ENCODE measurements around the gene MPL. TPM values are rescaled to one million over a fixed set of nuclear protein-coding genes. Genes with fewer than 3 reads are reported as not detected.

MPL gene
- polyA plus RNA-seq, 1 donor: 0.22 TPM

GRCh38 chr1:43306688-43307457 is 30.7 kb upstream of the MPL start:
- no peak for DNase-seq (ENCODE audit: low read depth)

GRCh38 chr1:43307458-43308158 is 30.0 kb upstream of the MPL start:
- no peak for DNase-seq (ENCODE audit: low read depth)

GRCh38 chr1:43308635-43309404 is 28.8 kb upstream of the MPL start:
- no peak for DNase-seq (ENCODE audit: low read depth)

DNA sequence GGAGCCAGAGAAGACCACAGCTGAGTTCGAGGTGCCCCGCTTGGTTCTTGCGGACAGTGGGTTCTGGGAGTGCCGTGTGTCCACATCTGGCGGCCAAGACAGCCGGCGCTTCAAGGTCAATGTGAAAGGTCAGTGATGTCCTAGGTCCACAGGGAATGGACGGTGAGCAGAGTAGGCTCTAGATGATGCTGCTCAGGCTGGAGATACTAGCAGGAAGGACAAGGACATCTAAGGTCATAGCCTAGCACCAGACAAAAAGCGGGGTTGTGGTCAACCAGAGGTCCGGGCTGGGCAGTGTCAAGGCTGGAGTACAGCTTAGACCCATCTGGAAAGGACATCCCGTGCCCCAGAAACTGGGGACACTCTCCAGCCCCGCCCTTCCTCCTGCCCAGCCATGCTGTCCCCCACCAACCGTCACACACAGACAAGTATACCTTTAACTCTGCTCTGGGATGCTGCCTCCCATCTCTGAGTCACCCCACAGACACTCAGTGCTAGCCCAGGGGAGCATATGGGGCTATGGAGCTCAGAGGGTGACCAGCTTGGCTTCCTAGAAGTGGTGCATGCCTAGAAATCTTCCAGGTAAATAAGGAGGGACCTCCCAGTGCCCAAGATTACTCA is 28.1 kb upstream of the MPL start:
- DNase-seq (ENCODE audit: low read depth): no peak

DNA sequence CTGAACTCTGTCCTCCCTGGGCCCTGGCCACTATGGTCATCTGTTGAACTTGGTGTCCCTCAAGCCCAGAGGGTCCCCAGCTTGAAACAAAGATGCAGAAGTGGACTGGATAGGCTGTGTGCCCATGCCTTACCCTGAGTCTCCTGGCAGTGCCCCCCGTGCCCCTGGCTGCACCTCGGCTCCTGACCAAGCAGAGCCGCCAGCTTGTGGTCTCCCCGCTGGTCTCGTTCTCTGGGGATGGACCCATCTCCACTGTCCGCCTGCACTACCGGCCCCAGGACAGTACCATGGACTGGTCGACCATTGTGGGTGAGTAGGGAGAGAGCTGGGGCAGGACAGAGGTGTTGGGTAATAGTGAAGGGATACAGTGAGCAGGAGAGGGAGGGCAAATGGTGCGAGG is 26.1 kb upstream of the MPL start:
- DNase-seq (ENCODE audit: low read depth): no peak

DNA sequence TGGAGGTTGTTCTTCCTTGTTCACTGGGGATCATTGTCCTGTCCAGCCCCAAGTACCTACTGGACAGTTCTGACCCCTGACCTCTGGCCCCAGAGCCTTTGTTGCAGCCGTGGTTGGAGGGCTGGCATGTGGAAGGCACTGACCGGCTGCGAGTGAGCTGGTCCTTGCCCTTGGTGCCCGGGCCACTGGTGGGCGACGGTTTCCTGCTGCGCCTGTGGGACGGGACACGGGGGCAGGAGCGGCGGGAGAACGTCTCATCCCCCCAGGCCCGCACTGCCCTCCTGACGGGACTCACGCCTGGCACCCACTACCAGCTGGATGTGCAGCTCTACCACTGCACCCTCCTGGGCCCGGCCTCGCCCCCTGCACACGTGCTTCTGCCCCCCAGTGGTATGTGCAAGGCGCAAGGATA is 25.4 kb upstream of the MPL start:
- DNase-seq (ENCODE audit: low read depth): no peak

GRCh38 chr1:43312663-43313515 is 24.7 kb upstream of the MPL start:
- DNase-seq (ENCODE audit: low read depth): no peak

GRCh38 chr1:43313771-43314170 is 23.8 kb upstream of the MPL start:
- no peak for DNase-seq (ENCODE audit: low read depth)

DNA sequence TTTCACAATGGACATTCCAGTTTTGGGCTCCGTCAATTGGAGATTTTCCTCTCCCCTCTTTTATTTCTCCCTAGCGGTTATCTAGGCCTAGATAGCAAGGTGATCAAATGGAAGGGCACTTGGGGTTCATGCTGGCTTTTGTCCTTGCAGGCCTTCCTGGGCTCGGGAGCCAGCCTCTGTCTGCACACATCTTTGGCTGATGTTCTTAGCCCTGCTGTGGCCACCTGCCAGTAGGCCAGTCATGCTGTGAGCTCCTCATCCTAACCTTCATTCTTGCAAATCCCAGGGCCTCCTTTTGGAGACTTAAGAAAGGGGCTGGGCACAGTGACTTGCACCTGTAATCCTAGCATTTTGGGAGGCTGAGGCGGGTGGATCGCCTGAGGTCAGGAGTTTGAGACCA is 23.4 kb upstream of the MPL start:
- DNase-seq (ENCODE audit: low read depth): no peak

DNA sequence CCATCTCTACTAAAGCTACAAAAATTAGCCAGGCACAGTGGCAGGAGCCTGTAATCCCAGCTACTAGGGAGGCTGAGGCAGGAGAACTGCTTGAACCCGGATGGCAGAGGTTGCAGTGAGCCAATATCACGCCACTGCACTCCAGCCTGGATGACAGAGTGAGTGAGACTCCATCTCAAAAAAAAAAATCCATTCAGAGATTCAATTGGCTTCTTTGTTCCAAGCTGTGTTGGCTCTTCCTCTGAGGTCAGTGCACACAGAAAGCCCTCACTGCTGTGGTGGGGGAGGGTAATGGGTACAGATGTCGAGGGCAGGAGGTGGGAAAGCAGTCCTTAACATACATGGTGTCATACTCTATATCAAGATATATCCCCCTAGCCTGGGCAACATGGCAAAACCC is 22.1 kb upstream of the MPL start:
- DNase-seq (ENCODE audit: low read depth): no peak

DNA sequence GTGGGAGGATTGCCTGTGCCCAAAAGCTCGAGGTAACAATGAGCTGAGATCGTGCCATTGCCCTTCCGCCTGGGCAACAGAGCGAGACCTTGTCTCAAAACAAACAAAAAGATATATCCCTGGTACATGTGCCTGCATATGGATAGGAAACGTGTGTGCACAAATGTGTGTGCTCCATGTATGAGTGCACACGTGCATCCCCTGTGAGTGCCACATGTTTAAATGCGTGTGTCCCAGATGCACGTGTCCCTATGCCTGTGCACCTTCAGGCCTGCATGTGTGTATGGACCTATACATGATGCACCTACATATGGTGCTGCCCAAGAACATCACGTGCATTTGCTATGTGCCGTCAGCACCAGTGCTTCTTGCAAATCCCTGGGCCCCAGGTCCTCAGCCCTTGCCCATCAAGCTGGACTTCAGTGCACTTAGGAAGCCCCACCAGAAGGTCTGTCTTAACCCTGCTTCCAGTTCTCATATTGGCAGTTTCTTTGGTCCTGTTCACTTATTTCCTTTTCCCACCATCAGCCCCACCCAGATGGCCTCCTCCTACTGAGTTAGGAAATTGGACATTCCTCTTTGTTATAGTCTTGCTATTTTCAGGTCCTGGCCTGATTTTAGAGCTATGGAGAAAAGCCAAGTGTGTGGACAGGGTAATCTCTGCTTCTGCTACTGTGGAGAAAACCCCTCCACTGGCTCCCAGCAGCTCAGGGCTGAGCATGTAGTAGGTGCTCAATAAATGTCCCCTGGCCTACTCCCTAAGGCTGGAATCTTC is 21.5 kb upstream of the MPL start:
- DNase-seq (ENCODE audit: low read depth): no peak

DNA sequence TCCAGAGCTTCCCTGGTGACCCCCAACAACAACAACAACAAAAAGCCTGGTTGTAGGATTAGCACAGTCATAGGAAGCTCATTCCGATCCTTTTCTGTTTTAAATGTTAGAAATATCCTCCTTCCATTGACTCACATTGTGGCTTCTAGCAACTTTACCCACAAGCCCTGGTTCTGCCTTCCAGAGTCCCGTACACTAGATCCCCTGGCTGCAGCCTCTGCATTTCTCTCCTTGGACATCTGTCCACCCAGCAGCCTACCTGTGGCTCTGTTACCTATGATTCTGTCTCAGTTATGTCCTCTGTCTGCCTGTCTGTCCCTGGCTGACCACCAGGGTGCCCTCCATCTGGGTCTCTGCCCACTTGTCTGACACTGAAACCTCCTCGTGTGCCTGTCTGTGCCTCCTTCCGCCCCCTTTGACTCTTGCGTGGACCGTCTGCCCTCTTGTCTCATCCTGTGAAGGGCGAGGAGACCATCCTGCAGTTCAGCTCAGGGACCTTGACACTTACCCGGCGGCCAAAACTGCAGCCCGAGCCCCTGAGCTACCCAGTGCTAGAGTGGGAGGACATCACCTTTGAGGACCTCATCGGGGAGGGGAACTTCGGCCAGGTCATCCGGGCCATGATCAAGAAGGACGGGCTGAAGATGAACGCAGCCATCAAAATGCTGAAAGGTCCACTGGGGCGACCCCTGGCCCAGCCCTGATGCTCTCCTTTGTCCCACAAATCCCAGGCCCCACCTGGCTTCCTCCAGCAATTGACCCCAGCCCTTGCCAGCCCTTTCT is 20.7 kb upstream of the MPL start:
- no peak for DNase-seq (ENCODE audit: low read depth)

DNA sequence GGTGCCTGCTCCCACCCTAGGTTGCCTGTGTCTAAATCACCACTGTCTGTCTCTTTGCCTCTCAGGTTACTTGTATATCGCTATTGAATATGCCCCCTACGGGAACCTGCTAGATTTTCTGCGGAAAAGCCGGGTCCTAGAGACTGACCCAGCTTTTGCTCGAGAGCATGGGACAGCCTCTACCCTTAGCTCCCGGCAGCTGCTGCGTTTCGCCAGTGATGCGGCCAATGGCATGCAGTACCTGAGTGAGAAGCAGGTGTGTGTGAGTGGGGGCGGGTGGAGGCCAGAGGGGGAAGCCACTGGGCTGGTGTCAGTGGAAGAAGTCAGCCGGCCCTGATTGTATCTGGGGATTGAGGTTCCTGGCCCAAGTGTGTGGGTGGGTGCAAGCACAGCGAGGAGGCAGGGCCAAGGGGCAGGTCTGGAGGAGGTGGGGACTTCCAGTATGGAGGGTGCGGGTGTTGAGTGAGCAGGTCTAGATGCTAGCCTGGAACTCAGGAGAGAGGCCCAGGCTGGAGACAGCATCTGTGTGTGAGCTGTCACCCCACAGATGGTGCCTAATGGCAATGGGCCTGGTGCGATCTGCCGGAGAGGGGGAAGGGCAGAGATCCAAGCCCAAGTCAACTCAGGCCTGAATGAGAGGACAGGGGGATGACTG is 19.7 kb upstream of the MPL start:
- DNase-seq (ENCODE audit: low read depth): no peak

DNA sequence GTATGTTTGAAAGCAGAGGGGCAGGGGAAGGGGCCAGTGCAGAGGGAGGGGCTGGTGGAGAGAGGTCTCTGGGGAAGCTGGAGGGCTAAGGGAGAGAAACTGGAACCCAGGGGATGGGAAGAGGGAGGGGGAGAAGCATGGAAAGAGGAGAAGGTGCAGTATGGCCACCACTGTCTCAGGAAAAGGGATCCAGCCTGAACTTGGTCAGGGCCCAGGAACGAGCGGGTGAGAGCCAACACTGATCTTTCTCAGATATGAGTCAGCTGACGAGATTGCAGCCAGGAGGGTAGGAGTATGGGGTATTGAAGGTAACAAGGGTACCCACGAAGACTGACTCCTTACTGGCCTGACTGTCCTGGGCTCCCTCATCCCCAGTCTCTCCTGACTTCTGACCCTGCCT is 18.8 kb upstream of the MPL start:
- DNase-seq (ENCODE audit: low read depth): no peak

DNA sequence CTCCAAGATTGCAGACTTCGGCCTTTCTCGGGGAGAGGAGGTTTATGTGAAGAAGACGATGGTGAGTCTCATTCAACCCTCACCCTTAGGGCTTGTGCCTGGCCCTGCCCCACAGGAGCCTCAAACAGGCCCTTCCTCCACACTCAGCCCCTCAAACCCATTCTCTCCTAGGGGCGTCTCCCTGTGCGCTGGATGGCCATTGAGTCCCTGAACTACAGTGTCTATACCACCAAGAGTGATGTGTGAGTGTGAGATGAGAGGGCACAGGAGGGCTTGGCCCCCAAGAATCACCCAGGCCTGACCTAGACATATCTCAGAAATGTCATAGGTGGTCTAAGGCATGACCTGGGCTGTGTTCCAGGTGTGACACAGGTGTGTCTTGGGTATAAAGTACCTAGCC is 18.3 kb upstream of the MPL start:
- no peak for DNase-seq (ENCODE audit: low read depth)

DNA sequence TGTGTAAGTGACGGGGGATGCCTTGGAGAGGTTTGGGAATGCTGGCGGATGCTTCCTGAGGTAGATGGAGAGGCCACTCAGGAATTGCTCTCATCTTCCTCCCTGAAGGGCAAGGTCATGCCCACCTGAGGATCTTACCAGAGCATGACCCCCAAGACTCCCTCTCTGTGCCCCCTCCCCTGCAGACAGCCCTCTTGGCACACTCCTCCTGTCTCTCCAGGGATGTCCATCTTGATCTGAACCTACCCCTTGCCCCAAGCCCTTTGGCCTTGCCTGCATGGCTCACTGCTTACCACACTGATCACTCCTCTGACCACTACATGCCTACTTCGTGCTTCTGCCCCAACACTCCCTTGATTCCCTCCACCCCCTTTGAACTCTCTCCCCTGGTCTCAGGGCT is 17.9 kb upstream of the MPL start:
- DNase-seq (ENCODE audit: low read depth): no peak

- no peak for DNase-seq (ENCODE audit: low read depth)
Measured at GRCh38 chr1:43321331-43321891, 16.2 kb upstream of the MPL start.

GRCh38 chr1:43322506-43322905 is 15.1 kb upstream of the MPL start:
- no peak for DNase-seq (ENCODE audit: low read depth)

- DNase-seq (ENCODE audit: low read depth): no peak
Measured at GRCh38 chr1:43324810-43325209, 12.8 kb upstream of the MPL start.

All from forelimb muscle (tissue), 1 donor.